Upper lobe of left lung (tissue), 6 donors: ENCODE measurements around the gene CAMK4. TPM values are rescaled to one million over a fixed set of nuclear protein-coding genes. Genes with fewer than 3 reads are reported as not detected.

Source experiments
- ATAC-seq, 2 donors: fragments of 200-7000 bp; cut with Tn5 transposase; one replicate each; pipeline ENCODE4 v1.9.1; 2022; ENCODE audit warnings: mild to moderate bottlenecking in 2 of 2, moderate library complexity in 2 of 2; ENCODE audit not compliant: low FRiP score in 2 of 2
- DNase-seq, 2 donors: peaks; one replicate each; pipeline ENCODE4 v3.0.0-alpha.2; 2019 to 2020
- H3K27ac ChIP-seq, 4 donors: fragments of 200-600 bp; sonication (generic); one replicate each; pipeline ENCODE4 v1.5.1; 2016 to 2019
- H3K27me3 ChIP-seq, 4 donors: fragments of 200-600 bp; sonication (generic); one replicate each; pipeline ENCODE4 v1.5.1; 2017 to 2019
- H3K36me3 ChIP-seq, 4 donors: fragments of 200-600 bp; sonication (generic); one replicate each; pipeline ENCODE4 v1.5.1; 2016 to 2019
- H3K4me1 ChIP-seq, 4 donors: fragments of 200-600 bp; sonication (generic); one replicate each; pipeline ENCODE4 v1.5.1; 2018 to 2019
- H3K4me3 ChIP-seq, 4 donors: fragments of 200-600 bp; sonication (generic); one replicate each; pipeline ENCODE4 v1.5.1; 2017 to 2019; ENCODE audit warnings: mild to moderate bottlenecking in 2 of 4, moderate library complexity in 1 of 4
- H3K9me3 ChIP-seq, 4 donors: fragments of 200-600 bp; sonication (generic); one replicate each; pipeline ENCODE4 v1.5.1; 2018 to 2019
- EP300 ChIP-seq, 4 donors: sonication (generic); formaldehyde crosslinking; IDR thresholded peaks; one replicate each; pipeline ENCODE4 v1.5.1; 2017; ENCODE audit warnings: antibody characterized with exemption in 4 of 4, control low read depth in 2 of 4
- POLR2A ChIP-seq, 4 donors: fragments of 450-650 bp; IDR thresholded peaks; one replicate each; pipeline ENCODE4 v1.5.1; 2016 to 2017; ENCODE audit warnings: antibody characterized with exemption in 4 of 4, mild to moderate bottlenecking in 2 of 4
- POLR2AphosphoS5 ChIP-seq, 2 donors: sonication (generic); formaldehyde crosslinking; IDR thresholded peaks; one replicate each; pipeline ENCODE4 v1.5.1; 2017; ENCODE audit warnings: antibody characterized with exemption in 2 of 2
- WGBS, 2 donors: methylation state at CpG; one replicate each; pipeline ENCODE4 v1.1.5; 2017 to 2018; 5-methylcytosine and 5-hydroxymethylcytosine counted together
- total RNA-seq, 6 donors: library from RNA; depleted of rRNA in 4 of 6; stranded (reverse); fragments of >200 nt in 4 of 6; gene quantifications; one replicate each; pipeline versions ENCODE4 v1.1.0 to v1.2.1, GENCODE V29; 2016 to 2021
- TF ChIP-seq, protein P1 (sequence below), 6 experiments: fragments of 450-650 bp in 4 of 6; fragments of 200-600 bp in 2 of 6; sonication (generic) in 2 of 6; IDR thresholded peaks; one replicate each; pipeline ENCODE4 v1.5.1; 2016 to 2019; ENCODE audit warnings: antibody characterized with exemption in 6 of 6
- donor health status: DM: no; HTN: no; CAD: no; lungs with moderate emphysema.
- donor health status: DM: no; HTN: yes; CAD: no; lungs with severe emphysema.

Gene CAMK4
- total RNA-seq, 6 donors from 2014 or later, result 1.8 to 36.7 (median 2.2) TPM

- ATAC-seq (no peak), DNase-seq (no peak)
- Histone ChIP-seq H3K4me1 (peaks cover 0 to 8% (median under 1%) of the 10 kb centered on the region in 4 donors), H3K27ac (no peak overlapping the region), H3K27me3 (no peaks in the 10 kb centered on the region), H3K9me3 (no peaks in the 10 kb centered on the region), H3K4me3 (no peak overlapping the region), H3K36me3 (no peaks in the 10 kb centered on the region)
- TF ChIP-seq POLR2A (IDR thresholded peaks at IDR 0.05) (no peak), POLR2AphosphoS5 (IDR thresholded peaks at IDR 0.05) (no peak), EP300 (IDR thresholded peaks at IDR 0.05) (no peak)
- TF ChIP-seq, protein P1, sequence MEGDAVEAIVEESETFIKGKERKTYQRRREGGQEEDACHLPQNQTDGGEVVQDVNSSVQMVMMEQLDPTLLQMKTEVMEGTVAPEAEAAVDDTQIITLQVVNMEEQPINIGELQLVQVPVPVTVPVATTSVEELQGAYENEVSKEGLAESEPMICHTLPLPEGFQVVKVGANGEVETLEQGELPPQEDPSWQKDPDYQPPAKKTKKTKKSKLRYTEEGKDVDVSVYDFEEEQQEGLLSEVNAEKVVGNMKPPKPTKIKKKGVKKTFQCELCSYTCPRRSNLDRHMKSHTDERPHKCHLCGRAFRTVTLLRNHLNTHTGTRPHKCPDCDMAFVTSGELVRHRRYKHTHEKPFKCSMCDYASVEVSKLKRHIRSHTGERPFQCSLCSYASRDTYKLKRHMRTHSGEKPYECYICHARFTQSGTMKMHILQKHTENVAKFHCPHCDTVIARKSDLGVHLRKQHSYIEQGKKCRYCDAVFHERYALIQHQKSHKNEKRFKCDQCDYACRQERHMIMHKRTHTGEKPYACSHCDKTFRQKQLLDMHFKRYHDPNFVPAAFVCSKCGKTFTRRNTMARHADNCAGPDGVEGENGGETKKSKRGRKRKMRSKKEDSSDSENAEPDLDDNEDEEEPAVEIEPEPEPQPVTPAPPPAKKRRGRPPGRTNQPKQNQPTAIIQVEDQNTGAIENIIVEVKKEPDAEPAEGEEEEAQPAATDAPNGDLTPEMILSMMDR (IDR thresholded peaks at IDR 0.05), result no peak
- WGBS, 2 donors, result 73 to 85% methylated on average over 4 of the region's 4 CpGs
Observed at GRCh38 chr5:111229871-111230810, 6.0 kb downstream of the CAMK4 start.

DNA sequence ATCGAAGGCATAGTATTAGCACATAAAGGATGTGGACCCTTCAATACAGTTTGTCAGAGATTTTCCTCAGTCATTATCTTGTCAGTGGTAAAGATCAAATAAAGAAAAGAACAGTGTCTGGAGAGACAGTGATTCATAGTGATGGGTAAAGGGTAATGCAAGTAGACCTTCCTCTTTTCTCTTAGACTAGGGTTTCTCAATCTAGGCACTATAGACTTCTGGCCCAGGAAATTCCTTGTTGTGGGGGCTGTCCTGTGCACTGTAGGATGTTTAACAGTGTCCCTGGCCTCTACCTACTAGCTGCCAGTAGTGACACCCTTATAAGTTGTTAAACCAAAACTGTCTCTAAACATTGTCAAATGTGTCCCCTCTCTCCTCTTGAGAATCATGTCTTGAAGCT is 6.9 kb downstream of the CAMK4 start:
- 82 to 90% methylated on average over 1 of the region's 1 CpG for WGBS, 2 donors
- no peak overlapping the region for H3K27ac ChIP-seq

GRCh38 chr5:111232311-111233051 is 8.3 kb downstream of the CAMK4 start:
- WGBS, 2 donors, result 50 to 54% methylated on average over 1 of the region's 1 CpG
- no peak for ATAC-seq
- Histone ChIP-seq H3K4me1 (peaks cover 0 to 6% (median 0%) of the 10 kb centered on the region in 4 donors), H3K36me3 (no peaks in the 10 kb centered on the region), H3K27ac (no peak overlapping the region), H3K9me3 (no peaks in the 10 kb centered on the region), H3K4me3 (no peak overlapping the region), H3K27me3 (no peaks in the 10 kb centered on the region)
- DNase-seq, result no peak
- no peak for TF ChIP-seq EP300 (IDR thresholded peaks at IDR 0.05)
- TF ChIP-seq POLR2A (IDR thresholded peaks at IDR 0.05), result no peak
- TF ChIP-seq POLR2AphosphoS5 (IDR thresholded peaks at IDR 0.05), result no peak
- TF ChIP-seq, protein P1 (IDR thresholded peaks at IDR 0.05), result no peak

More for the DNA sequence above, 6.9 kb downstream of the CAMK4 start:
- TF ChIP-seq POLR2AphosphoS5 (IDR thresholded peaks at IDR 0.05) (no peak), EP300 (IDR thresholded peaks at IDR 0.05) (no peak), POLR2A (IDR thresholded peaks at IDR 0.05) (no peak)
- TF ChIP-seq, protein P1 (IDR thresholded peaks at IDR 0.05), result no peak
- Histone ChIP-seq H3K4me1 (peaks cover 0 to 8% (median 0%) of the 10 kb centered on the region in 4 donors), H3K9me3 (no peaks in the 10 kb centered on the region), H3K27me3 (no peaks in the 10 kb centered on the region), H3K36me3 (no peaks in the 10 kb centered on the region), H3K4me3 (no peak overlapping the region)
- DNase-seq (no peak), ATAC-seq (no peak)

DNA sequence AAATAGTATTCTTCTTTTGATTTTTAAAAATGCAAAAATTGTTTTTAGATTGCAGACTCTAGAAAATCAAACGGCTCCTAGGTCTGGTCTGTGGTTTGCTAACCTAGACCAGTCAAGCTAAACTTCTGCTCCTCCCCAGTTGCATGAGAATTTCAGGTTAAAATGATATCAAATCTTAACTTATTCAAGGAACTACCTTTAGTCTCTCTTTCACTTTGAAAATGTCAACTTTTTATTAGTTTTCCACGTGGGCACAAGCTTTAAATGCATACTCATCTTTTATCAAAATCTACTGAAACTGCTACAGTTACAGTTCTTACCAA is 8.8 kb downstream of the CAMK4 start:
- WGBS, 2 donors, result 67 to 70% methylated on average over 2 of the region's 2 CpGs
- ATAC-seq (no peak), DNase-seq (no peak)
- Histone ChIP-seq H3K27me3 (no peaks in the 10 kb centered on the region), H3K4me1 (peaks cover 0 to under 1% (median 0%) of the 10 kb centered on the region in 4 donors), H3K4me3 (no peak overlapping the region), H3K27ac (no peak overlapping the region), H3K9me3 (no peaks in the 10 kb centered on the region), H3K36me3 (no peaks in the 10 kb centered on the region)
- TF ChIP-seq, protein P1 (IDR thresholded peaks at IDR 0.05), result no peak
- TF ChIP-seq POLR2A (IDR thresholded peaks at IDR 0.05), result no peak
- TF ChIP-seq EP300 (IDR thresholded peaks at IDR 0.05), result no peak
- no peak for TF ChIP-seq POLR2AphosphoS5 (IDR thresholded peaks at IDR 0.05)
